Measurements from ENCODE around the gene IFRD1.

GRCh38 chr7:112404321-112404720 lies 45.9 kb upstream of the IFRD1 start:
- no peak for TF ChIP-seq ELF4 (IDR thresholded peaks at IDR 0.05)
- no peak for TF ChIP-seq FOXK2 (IDR thresholded peaks at IDR 0.05)
- TF ChIP-seq SP1 (IDR thresholded peaks at IDR 0.05) = no peak
- no peak for TF ChIP-seq BHLHE40 (IDR thresholded peaks at IDR 0.05; ENCODE audit: borderline replicate concordance)
- TF ChIP-seq FOXA1 (IDR thresholded peaks at IDR 0.05) = no peak
- TF ChIP-seq ARNT (IDR thresholded peaks at IDR 0.05) = no peak
- no peak for TF ChIP-seq HDGF (IDR thresholded peaks at IDR 0.05; ENCODE audit: borderline replicate concordance)
- TF ChIP-seq LEF1 (IDR thresholded peaks at IDR 0.05; ENCODE audit: borderline replicate concordance) = no peak
- TF ChIP-seq FOXM1 (IDR thresholded peaks at IDR 0.05; ENCODE audit: borderline replicate concordance) = no peak
- TF ChIP-seq ZNF384 (IDR thresholded peaks at IDR 0.05) = no peak

Data from HEK293T (cell line).